Nephron progenitor cell (in vitro differentiated cells): ENCODE data around the gene SMC6.

Source experiments
- DNase-seq: peaks from one replicate; pipeline ENCODE4 v3.0.0; 2021
- H3K27ac Mint-ChIP-seq: 2 replicates; pipeline ENCODE4 v1.8.0; 2021; ENCODE audit warnings: mild to moderate bottlenecking, moderate library complexity, mixed read lengths
- H3K27me3 Mint-ChIP-seq: 2 replicates; pipeline ENCODE4 v1.8.0; 2021; ENCODE audit warnings: mild to moderate bottlenecking, low read depth, mixed read lengths; ENCODE audit not compliant: poor library complexity
- H3K36me3 Mint-ChIP-seq: 2 replicates; pipeline ENCODE4 v1.8.0; 2021; ENCODE audit warnings: low read depth, mixed read lengths
- H3K4me1 Mint-ChIP-seq: 2 replicates; pipeline ENCODE4 v1.8.0; 2021; ENCODE audit warnings: mixed read lengths
- H3K4me3 Mint-ChIP-seq: 2 replicates; pipeline ENCODE4 v1.8.0; 2021; ENCODE audit warnings: mild to moderate bottlenecking, moderate library complexity, mixed read lengths
- H3K9me3 Mint-ChIP-seq: 2 replicates; pipeline ENCODE4 v1.8.0; 2021; ENCODE audit warnings: mild to moderate bottlenecking, moderate library complexity, mixed read lengths
- CTCF ChIP-seq: fragments of 200-600 bp; sonication (generic); IDR thresholded peaks from 2 replicates; pipeline ENCODE4 v1.5.0; 2021; ENCODE audit warnings: antibody characterized with exemption

Gene SMC6

DNA sequence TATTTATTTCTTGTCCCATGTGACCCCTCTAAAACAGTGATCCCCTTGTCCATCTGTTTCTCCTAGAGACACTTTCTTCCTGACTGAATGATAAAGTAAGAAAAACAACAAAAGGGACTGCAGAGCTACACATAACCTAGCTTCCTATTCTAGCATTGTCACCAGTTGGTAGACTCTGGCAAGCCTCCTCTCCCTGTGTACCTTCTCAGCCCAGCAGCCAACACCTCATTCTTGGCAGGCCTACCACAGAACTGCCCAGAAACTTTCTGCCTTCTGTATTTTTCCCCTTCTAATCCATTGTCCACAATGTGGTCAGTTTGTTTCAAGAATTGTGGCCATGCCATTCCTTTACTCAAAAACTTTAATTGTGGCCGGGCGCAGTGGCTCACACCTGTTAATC lies 13.4 kb downstream of the SMC6 start:
- no peak for DNase-seq
- Mint-ChIP-seq H3K4me1 (peaks cover 5% of the 10 kb centered on the region), H3K36me3 (peaks cover 93% of the 10 kb centered on the region), H3K27me3 (no peaks in the 10 kb centered on the region), H3K27ac (peak overlapping the region; percentile 81), H3K9me3 (no peaks in the 10 kb centered on the region), H3K4me3 (no peak overlapping the region)
- TF ChIP-seq CTCF, result no peak

DNA sequence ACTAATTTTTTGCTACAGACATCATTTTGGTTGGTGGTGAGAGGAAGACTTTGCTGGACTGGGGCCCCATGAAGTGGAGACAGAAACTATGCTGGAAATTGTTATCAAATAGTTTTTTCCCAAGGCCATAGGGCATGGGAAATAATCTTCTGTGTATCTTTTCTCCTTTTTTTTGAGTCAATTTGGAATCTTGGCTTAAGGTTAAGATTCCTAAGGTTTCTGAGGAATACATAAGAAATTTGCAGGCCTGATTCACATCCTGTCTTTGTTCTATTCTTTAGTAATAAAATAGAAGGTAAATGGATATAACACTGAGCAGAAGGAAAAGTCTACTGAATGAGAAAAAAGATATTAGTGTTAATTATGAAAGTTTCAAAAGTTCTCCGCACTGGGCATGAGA lies 16.6 kb downstream of the SMC6 start:
- H3K27me3 Mint-ChIP-seq, result no peaks in the 10 kb centered on the region
- peaks cover 5% of the 10 kb centered on the region for H3K4me1 Mint-ChIP-seq
- DNase-seq, result no peak
- no peaks in the 10 kb centered on the region for H3K9me3 Mint-ChIP-seq
- no peak overlapping the region for H3K4me3 Mint-ChIP-seq
- no peak overlapping the region for H3K27ac Mint-ChIP-seq
- no peak for TF ChIP-seq CTCF
- peaks cover 78% of the 10 kb centered on the region for H3K36me3 Mint-ChIP-seq

- Mint-ChIP-seq H3K4me1 (peaks cover 2% of the 10 kb centered on the region), H3K27ac (peak overlapping the region; percentile 66), H3K4me3 (no peak overlapping the region), H3K36me3 (peaks cover 78% of the 10 kb centered on the region), H3K9me3 (no peaks in the 10 kb centered on the region), H3K27me3 (no peaks in the 10 kb centered on the region)
- no peak for DNase-seq
- TF ChIP-seq CTCF, result no peak
Observed at GRCh38 chr2:17735864-17736263, 17.7 kb downstream of the SMC6 start.

GRCh38 chr2:17733599-17733998 lies 20.0 kb downstream of the SMC6 start:
- Mint-ChIP-seq H3K36me3 (peaks cover 64% of the 10 kb centered on the region), H3K27me3 (no peaks in the 10 kb centered on the region), H3K9me3 (no peaks in the 10 kb centered on the region), H3K4me1 (no peaks in the 10 kb centered on the region), H3K4me3 (no peak overlapping the region), H3K27ac (peak overlapping the region; percentile 1)
- no peak for DNase-seq
- TF ChIP-seq CTCF, result no peak

DNA sequence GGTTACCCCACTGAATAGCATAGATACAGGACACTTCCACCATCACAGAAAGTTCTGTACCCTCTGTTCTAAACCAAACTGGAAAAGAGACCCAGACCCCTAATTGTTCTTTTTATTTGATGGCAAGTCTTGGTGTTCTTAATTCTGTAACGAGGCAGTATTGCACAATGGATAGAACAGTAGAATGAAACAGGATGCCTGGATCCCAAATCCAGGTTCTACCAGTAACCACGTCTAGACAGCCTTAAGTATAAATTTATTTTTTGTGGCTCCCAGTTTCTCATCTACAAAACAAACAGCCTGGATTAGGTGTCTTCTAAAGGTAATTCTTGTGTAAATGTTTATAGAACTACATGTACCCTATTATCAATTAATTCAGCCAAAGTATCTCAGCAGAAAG lies 23.7 kb downstream of the SMC6 start:
- H3K4me1 Mint-ChIP-seq, result no peaks in the 10 kb centered on the region
- H3K36me3 Mint-ChIP-seq, result peaks cover 50% of the 10 kb centered on the region
- H3K27me3 Mint-ChIP-seq, result no peaks in the 10 kb centered on the region
- DNase-seq, result no peak
- H3K4me3 Mint-ChIP-seq, result no peak overlapping the region
- H3K27ac Mint-ChIP-seq, result no peak overlapping the region
- no peak for TF ChIP-seq CTCF
- H3K9me3 Mint-ChIP-seq, result no peaks in the 10 kb centered on the region

- Mint-ChIP-seq H3K27me3 (no peaks in the 10 kb centered on the region), H3K36me3 (peaks cover 45% of the 10 kb centered on the region), H3K4me1 (no peaks in the 10 kb centered on the region), H3K27ac (peak overlapping the region; percentile 57), H3K9me3 (no peaks in the 10 kb centered on the region), H3K4me3 (no peak overlapping the region)
- DNase-seq, result no peak
- no peak for TF ChIP-seq CTCF
Observed at GRCh38 chr2:17728210-17728609, 25.4 kb downstream of the SMC6 start.
